SU-DHL-6 (cell line): ENCODE results near the gene PCDHB12.
"Not testable (repeated sequence)": the region's sequence is repeated elsewhere in the genome, so short reads cannot be mapped to it uniquely, and the experiment has no call there.

ENCODE experiments used
- H2AFZ ChIP-seq: fragments of 200-600 bp; sonication (generic); 2 replicates; pipeline ENCODE4 v1.6.1; 2014; ENCODE audit warnings: low read depth, mild to moderate bottlenecking, moderate library complexity, mixed read lengths, antibody characterized with exemption, low read length; ENCODE audit not compliant: severe bottlenecking
- H3F3A ChIP-seq: fragments of 200-600 bp; shearing (Covaris generic); 2 replicates; pipeline ENCODE4 v1.6.0; 2016; ENCODE audit warnings: antibody characterized with exemption, mild to moderate bottlenecking; ENCODE audit not compliant: insufficient read depth
- H3K27ac ChIP-seq: fragments of 200-600 bp; sonication (generic); 2 replicates; pipeline ENCODE4 v1.5.1; 2016; ENCODE audit warnings: low read depth, mild to moderate bottlenecking, low read length, moderate library complexity, mixed read lengths
- H3K27me3 ChIP-seq: fragments of 200-600 bp; sonication (generic), shearing (Covaris generic); 2 replicates; pipeline ENCODE4 v1.6.0; 2014; ENCODE audit warnings: mild to moderate bottlenecking, low read length
- H3K36me3 ChIP-seq: fragments of 200-600 bp; sonication (generic); 2 replicates; pipeline ENCODE4 v1.6.1; 2014; ENCODE audit warnings: mild to moderate bottlenecking, low read length, mixed read lengths
- H3K4me2 ChIP-seq: fragments of 300-600, 200-600 bp; shearing (Covaris generic), sonication (generic); 2 replicates; pipeline ENCODE4 v1.6.0; 2014; ENCODE audit warnings: low read length, low read depth, mild to moderate bottlenecking; ENCODE audit not compliant: poor library complexity, severe bottlenecking
- H3K4me3 ChIP-seq: fragments of 200-600 bp; sonication (generic); 2 replicates; pipeline ENCODE4 v1.5.1; 2014; ENCODE audit warnings: antibody characterized with exemption, low read length, mild to moderate bottlenecking, mixed read lengths; ENCODE audit not compliant: insufficient read depth, poor library complexity, severe bottlenecking
- H3K79me2 ChIP-seq: fragments of 200-600 bp; sonication (generic); 2 replicates; pipeline ENCODE4 v1.6.1; 2014; ENCODE audit warnings: mild to moderate bottlenecking, low read length, moderate library complexity; ENCODE audit not compliant: insufficient read depth
- H3K9ac ChIP-seq: fragments of 200-600 bp; sonication (generic); 2 replicates; pipeline ENCODE4 v1.7.0; 2014; ENCODE audit warnings: mild to moderate bottlenecking, low read length
- H3K9me2 ChIP-seq: fragments of 200-600 bp; sonication (generic); replicated peaks from 2 replicates; pipeline ENCODE4 v1.6.1; 2014; ENCODE audit warnings: low read length; ENCODE audit not compliant: insufficient read depth
- H3K9me3 ChIP-seq: fragments of 200-600 bp; sonication (generic); 2 replicates; pipeline ENCODE4 v1.6.1; 2014; ENCODE audit warnings: low read length, mixed read lengths; ENCODE audit not compliant: insufficient read depth
- H4K20me1 ChIP-seq: fragments of 200-600 bp; sonication (generic); 2 replicates; pipeline ENCODE4 v1.6.1; 2014; ENCODE audit warnings: low read depth, mild to moderate bottlenecking, antibody characterized with exemption, low read length, moderate library complexity, mixed read lengths
- CTCF ChIP-seq: fragments of 200-600 bp; sonication (generic); IDR thresholded peaks from one replicate; pipeline ENCODE4 v1.5.1; 2017; ENCODE audit warnings: antibody characterized with exemption, mild to moderate bottlenecking, low read length, moderate library complexity; ENCODE audit not compliant: insufficient read depth, poor library complexity, severe bottlenecking
- EZH2phosphoT487 ChIP-seq: fragments of 200-600 bp; sonication (generic), shearing (Covaris generic); conservative IDR thresholded peaks from 2 replicates; pipeline ENCODE4 v1.6.1; 2018; ENCODE audit warnings: mild to moderate bottlenecking, antibody characterized with exemption, low read length, moderate library complexity, mixed read lengths

Gene PCDHB12

GRCh38 chr5:141182248-141182647 is 26.3 kb upstream of the PCDHB12 start, which contains the start of gene PCDHB16:
Gene PCDHB16, plus strand, starts transcription at chr5:141182387. Its CDS starts 173 bp downstream, at chr5:141182560.
- H3K36me3 ChIP-seq, result no peaks in the 10 kb centered on the region
- H3K4me3 ChIP-seq, result no peak within 1 kb of the TSS
- H3K4me2 ChIP-seq, result no peak within 1 kb of the TSS
- H4K20me1 ChIP-seq, result no peaks in the 10 kb centered on the region
- no peaks in the 10 kb centered on the region for H3K9me3 ChIP-seq
- H3K27me3 ChIP-seq, result no peaks in the 10 kb centered on the region
- no peaks in the 10 kb centered on the region for H3K79me2 ChIP-seq
- H3F3A ChIP-seq, result no peaks in the 10 kb centered on the region
- no peaks in the 10 kb centered on the region for H3K9me2 ChIP-seq
- peak; percentile 62 for TF ChIP-seq CTCF
- TF ChIP-seq EZH2phosphoT487, result no peak
- H2AFZ ChIP-seq, result no peak within 1 kb of the TSS
- H3K27ac ChIP-seq, result no peak within 1 kb of the TSS
- H3K9ac ChIP-seq, result no peak within 1 kb of the TSS

- H3F3A ChIP-seq, H3K4me3 ChIP-seq, H3K27ac ChIP-seq, H4K20me1 ChIP-seq, H3K9me2 ChIP-seq, H2AFZ ChIP-seq, H3K79me2 ChIP-seq, H3K36me3 ChIP-seq, H3K9me3 ChIP-seq, H3K9ac ChIP-seq, H3K4me2 ChIP-seq, H3K27me3 ChIP-seq: not testable (repeated sequence)
Measured at GRCh38 chr5:141184117-141184855, 24.2 kb upstream of the PCDHB12 start.

DNA sequence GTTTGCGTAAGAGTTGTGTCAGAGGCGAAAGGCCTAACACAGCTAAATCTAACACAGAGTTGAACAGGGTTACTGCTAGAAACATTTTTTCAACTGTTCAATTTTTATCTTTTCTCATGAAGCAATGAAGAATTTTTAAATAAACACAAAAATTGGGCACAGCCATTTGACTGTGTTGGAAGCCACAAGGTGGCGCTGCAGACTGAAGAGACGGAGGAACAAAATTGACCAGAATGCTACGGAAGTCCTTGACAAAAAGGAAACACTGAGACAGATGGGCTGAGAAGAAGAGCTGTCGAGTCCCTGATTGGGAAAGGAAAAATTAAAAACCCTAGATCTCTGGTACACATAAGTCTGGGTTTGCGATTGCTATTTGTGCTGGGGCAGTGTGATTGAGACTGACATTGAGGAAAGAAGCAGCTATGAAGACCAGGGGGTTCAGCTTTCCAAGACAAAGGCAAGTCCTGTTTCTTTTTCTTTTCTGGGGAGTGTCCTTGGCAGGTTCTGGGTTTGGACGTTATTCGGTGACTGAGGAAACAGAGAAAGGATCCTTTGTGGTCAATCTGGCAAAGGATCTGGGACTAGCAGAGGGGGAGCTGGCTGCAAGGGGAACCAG is 21.5 kb upstream of the PCDHB12 start, which contains the start of gene PCDHB9:
Gene PCDHB9 (plus strand): TSS at position 265 of the 616 bp plus-strand sequence. CDS start 158 bp downstream, at position 423.
- H3K36me3 ChIP-seq, result no peaks in the 10 kb centered on the region
- H2AFZ ChIP-seq, result peak within 1 kb of the TSS; percentile 80
- no peaks in the 10 kb centered on the region for H3K9me3 ChIP-seq
- no peaks in the 10 kb centered on the region for H4K20me1 ChIP-seq
- H3K4me2 ChIP-seq, result peak within 1 kb of the TSS; percentile 58
- H3K27ac ChIP-seq, result no peak within 1 kb of the TSS
- H3K27me3 ChIP-seq, result no peaks in the 10 kb centered on the region
- peak within 1 kb of the TSS; percentile 33; the same call in 1 of the 2 replicates for H3K9ac ChIP-seq
- TF ChIP-seq EZH2phosphoT487, result no peak
- peak; percentile 98 for TF ChIP-seq CTCF
- no peaks in the 10 kb centered on the region for H3K79me2 ChIP-seq
- H3K4me3 ChIP-seq, result no peak within 1 kb of the TSS
- H3K9me2 ChIP-seq, result no peaks in the 10 kb centered on the region
- no peaks in the 10 kb centered on the region for H3F3A ChIP-seq

DNA sequence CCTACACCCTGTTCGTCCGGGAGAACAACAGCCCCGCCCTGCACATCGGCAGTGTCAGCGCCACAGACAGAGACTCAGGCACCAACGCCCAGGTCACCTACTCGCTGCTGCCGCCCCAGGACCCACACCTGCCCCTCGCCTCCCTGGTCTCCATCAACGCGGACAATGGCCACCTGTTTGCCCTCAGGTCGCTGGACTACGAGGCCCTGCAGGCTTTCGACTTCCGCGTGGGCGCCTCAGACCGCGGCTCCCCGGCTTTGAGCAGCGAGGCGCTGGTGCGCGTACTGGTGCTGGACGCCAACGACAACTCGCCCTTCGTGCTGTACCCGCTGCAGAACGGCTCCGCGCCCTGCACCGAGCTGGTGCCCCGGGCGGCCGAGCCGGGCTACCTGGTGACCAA is 19.8 kb upstream of the PCDHB12 start:
- not testable (repeated sequence) for H3K27ac ChIP-seq, H3K79me2 ChIP-seq, H4K20me1 ChIP-seq, H3K4me2 ChIP-seq, H3K9me2 ChIP-seq, H3K27me3 ChIP-seq, H2AFZ ChIP-seq, H3K36me3 ChIP-seq, H3K9me3 ChIP-seq, H3F3A ChIP-seq, H3K4me3 ChIP-seq, H3K9ac ChIP-seq

GRCh38 chr5:141189131-141189530 is 19.4 kb upstream of the PCDHB12 start:
- H3K4me3 ChIP-seq, H3K4me2 ChIP-seq, H3K9ac ChIP-seq, H3K9me2 ChIP-seq, H2AFZ ChIP-seq, H3K79me2 ChIP-seq, H3K36me3 ChIP-seq, H3K9me3 ChIP-seq, H3K27ac ChIP-seq, H3F3A ChIP-seq, H4K20me1 ChIP-seq, H3K27me3 ChIP-seq: not testable (repeated sequence)
